Right lobe of liver (tissue), 4 donors: ENCODE results near the gene RDX.

Source experiments
- CTCF ChIP-seq, 4 donors: fragments of 200-600 bp in 3 of 4; fragments of 450-650 bp in 1 of 4; IDR thresholded peaks; one replicate each; pipeline versions ENCODE4 v1.5.1 to v1.8.0; 2016 to 2022; ENCODE audit warnings: antibody characterized with exemption in 4 of 4, mild to moderate bottlenecking in 2 of 4
- POLR2A ChIP-seq: fragments of 450-650 bp; IDR thresholded peaks from one replicate; pipeline ENCODE4 v1.6.1; 2017; ENCODE audit warnings: antibody characterized with exemption, mild to moderate bottlenecking
- donor health status: DM: no; HTN: no; CAD: no.
- donor health status: DM: no; HTN: no; CAD: no.
- donor health status: DM: no; HTN: yes; CAD: no.

GRCh38 chr11:110230377-110230776, 66.0 kb downstream of the RDX start:
- TF ChIP-seq CTCF (IDR thresholded peaks at IDR 0.05) (no peak), POLR2A (no peak)
